SK-MEL-5 (cell line): ENCODE measurements around the gene EYS. TPM values are rescaled to one million over a fixed set of nuclear protein-coding genes. Genes with fewer than 3 reads are reported as not detected.
A peak's percentile ranks its signal among the peaks of the same experiment; 100 is the strongest.
"Not testable (repeated sequence)": the region's sequence is repeated elsewhere in the genome, so short reads cannot be mapped to it uniquely, and the experiment has no call there.

Experiments
- DNase-seq: peaks from one replicate; pipeline ENCODE4 v3.0.0-alpha.2; 2016; ENCODE audit warnings: low read depth, low spot score
- in situ Hi-C: cut with HindIII; loops from 2 replicates; pipeline ENCODE4 v1.10.0; 2016; ENCODE audit warnings: low sequenced_read_pairs, high pct_unique_total_duplicates, low pct_unique_long_range_greater_than_20kb
- total RNA-seq: library from RNA; depleted of rRNA; stranded (reverse); fragments of >200 nt; shearing (Covaris generic); gene quantifications from 2 replicates; pipeline ENCODE4 v1.2.3, GENCODE V29; 2014

Gene EYS
- total RNA-seq, 1 experiment from 2014 or later, result 0.03 TPM

- in situ Hi-C loops, result no loop called here
- DNase-seq, result peak; percentile 58
Measured at GRCh38 chr6:63923139-63923739, 1783.8 kb downstream of the EYS start.

DNA sequence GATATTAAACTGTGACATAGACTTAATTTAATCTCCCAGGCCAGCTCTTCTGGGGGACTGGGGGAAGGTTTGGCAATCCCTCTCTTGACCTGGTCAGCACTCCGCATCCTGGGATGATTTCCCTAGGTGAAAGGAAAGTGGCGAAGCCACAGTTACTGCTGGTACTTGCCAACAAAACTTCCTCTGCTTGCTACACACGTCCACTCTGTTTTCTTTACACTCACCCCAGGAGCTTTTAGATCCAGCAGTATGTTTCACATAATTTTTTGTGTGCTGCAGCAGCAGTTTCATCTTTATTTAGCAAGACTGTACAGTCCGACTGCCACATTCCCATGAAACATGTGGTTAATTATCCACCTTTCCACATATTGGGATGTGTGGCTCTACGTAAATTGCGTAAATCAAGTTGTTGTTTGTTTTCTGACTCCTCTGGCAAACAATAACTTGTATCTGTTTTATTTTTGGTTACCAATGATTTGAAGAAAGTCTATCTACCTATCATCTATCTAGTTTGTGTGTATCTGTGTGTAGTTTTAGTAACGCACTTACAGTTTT is 1787.4 kb downstream of the EYS start:
- in situ Hi-C loops, result no loop called here
- DNase-seq, result no peak

GRCh38 chr6:63912887-63913286 is 1794.1 kb downstream of the EYS start:
- in situ Hi-C loops, result no loop called here
- DNase-seq, result no peak

DNA sequence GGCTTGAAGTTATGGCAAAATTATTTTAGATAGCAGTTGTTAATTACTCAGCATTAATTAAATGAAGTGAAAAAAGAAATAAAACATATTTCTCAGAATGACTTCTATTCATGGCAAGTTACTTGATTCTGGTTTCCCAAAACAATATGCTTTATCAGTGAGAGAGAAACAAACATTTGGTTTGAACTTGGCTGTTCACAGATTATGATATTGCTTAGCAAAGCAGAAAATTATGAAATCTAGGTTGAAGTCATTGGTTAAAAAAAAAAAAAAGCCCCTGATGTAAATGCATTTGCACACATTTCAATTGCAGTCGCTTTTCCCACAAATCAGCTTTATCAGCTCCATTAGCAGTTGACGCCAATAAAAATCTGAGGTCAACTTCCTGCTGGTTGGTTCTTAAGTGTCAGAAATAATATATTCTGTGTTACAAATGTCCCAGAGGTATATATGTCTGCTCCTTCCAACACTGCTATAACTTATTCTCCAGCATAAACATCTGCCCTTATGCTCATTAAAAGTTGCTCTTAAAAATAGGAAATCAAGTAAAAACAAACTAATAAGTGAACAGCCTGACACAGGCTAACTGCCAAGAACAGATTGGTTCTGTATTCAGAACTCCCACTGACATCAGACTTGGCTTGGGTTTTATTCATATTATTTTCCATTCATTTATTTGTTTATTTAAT is 1796.0 kb downstream of the EYS start:
- in situ Hi-C loops, result no loop called here

GRCh38 chr6:63904650-63905248 is 1802.3 kb downstream of the EYS start:
- no peak for DNase-seq
- in situ Hi-C loops, result no loop called here

More for the DNA sequence above, 1796.0 kb downstream of the EYS start:
- no peak for DNase-seq

- in situ Hi-C loops, result no loop called here
- DNase-seq, result no peak
Measured at GRCh38 chr6:63899550-63899949, 1807.5 kb downstream of the EYS start.

DNA sequence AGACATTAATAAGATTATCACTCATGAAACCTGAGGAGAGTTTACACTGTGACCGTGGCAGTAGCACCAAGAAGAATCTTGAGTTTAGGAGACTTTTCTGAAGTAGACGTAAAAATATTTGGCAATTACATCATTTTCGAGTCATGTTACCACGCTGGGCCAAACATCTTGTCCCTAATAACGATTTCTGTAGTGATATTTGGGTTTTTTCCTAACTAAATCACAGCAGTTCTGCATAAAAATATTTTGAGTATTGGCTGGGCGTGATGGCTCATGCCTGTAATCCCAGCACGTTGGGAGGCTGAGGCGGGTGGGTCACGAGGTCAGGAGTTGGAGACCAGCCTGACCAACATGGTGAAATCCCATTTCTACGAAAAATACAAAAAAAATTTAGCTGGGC is 1809.1 kb downstream of the EYS start:
- DNase-seq, result no peak
- in situ Hi-C loops, result no loop called here

GRCh38 chr6:63897459-63897858 is 1809.6 kb downstream of the EYS start:
- no peak for DNase-seq
- in situ Hi-C loops, result no loop called here

DNA sequence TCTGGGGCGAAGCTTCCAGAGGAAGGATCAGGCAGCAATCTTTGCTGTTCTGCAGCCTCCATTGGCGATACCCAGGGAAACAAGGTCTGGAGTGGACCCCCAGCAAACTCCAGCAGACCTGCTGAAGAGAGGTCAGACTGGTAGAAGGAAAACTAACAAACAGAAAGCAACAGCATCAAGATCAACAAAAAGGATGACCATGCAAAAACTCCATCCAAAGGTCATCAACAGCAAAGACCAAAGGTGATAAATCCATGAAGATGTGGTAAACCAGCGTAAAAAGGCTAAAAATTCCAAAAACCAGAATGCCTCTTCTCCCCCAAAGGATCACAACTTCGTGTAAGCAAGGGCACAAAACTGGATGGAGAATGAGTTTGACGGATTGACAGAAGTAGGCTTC is 1818.6 kb downstream of the EYS start:
- DNase-seq, result no peak
- in situ Hi-C loops, result no loop called here

DNA sequence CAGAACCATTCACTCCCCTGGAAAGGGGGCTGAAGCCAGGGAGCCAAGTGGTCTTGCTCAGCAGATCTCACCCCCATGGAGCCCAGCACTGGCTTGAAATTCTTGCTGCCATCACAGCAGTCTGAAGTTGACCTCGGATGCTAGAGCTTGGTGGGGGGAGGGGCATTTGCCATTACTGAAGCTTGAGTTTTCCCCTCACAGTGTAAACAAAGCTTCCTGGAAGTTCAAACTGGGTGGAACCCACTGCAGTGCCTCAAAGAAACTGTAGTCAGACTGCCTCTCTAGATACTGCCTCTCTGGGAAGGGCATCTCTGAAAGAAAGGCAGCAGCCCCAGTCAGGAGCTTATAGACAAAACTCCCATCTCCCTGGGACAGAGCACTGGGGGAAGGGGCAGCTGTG is 1819.2 kb downstream of the EYS start:
- in situ Hi-C loops, DNase-seq: not testable (repeated sequence)

- DNase-seq, result no peak
- in situ Hi-C loops, result no loop called here
Measured at GRCh38 chr6:63887002-63887751, 1819.8 kb downstream of the EYS start.

- no peak for DNase-seq
- in situ Hi-C loops, result no loop called here
Measured at GRCh38 chr6:63886341-63886740, 1820.7 kb downstream of the EYS start.

GRCh38 chr6:63883597-63883996 is 1823.4 kb downstream of the EYS start:
- no peak for DNase-seq
- in situ Hi-C loops, result no loop called here

- in situ Hi-C loops, result no loop called here
- peak; percentile 44 for DNase-seq
Measured at GRCh38 chr6:63882208-63882607, 1824.8 kb downstream of the EYS start.

- in situ Hi-C loops, result no loop called here
- no peak for DNase-seq
Measured at GRCh38 chr6:63881791-63882190, 1825.2 kb downstream of the EYS start.

GRCh38 chr6:63872233-63872632 is 1834.8 kb downstream of the EYS start:
- in situ Hi-C loops, result no loop called here
- DNase-seq, result no peak

DNA sequence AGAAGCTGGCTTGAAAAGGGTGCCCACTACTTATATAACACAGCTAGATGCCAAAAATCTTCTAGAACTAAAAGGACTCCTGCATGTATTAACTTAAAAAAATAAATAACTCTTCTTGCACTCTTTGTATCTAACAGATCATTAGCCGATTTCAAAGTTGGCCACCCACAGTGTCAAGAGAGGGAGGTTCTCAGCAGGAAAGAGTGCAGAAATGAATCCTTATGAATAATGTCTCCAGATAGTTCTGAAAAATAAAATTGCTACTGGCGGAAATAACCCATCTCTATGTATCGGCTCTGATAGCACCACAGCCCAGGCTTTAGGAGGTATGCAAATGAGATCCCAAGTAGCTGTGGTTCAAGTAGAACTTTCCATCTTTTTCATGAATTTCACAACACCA is 1838.7 kb downstream of the EYS start:
- no peak for DNase-seq
- in situ Hi-C loops, result no loop called here

DNA sequence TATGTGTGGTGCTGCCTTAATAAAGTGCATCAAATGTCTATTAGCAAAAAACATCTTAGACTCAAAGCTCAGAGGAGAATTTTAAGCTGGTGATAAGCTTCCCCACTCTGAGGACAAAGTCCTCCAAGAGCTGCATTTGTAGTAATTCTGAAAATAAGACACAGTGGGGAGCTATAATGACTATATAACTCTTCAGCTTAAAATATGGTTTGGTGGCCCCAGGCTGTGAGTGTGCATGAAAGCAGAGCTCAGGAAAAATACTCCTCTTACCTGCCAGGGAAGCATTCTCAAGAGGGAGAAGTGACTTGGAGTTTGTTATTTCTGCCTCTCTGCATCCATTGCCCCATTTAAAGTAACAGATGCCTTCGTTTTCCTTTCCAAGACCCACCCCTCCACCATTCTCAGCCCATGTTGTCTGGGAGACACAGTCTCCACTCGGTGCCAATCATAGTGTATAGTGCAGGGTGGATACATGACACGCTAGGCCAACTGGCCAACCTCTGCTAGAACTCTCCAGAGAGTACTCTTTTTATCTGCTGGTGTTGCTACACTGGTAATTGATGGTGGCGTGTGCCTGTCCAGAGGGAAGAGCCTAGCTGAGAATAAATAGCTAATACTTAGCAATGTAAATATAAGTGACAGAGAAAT is 1842.2 kb downstream of the EYS start:
- DNase-seq, result no peak
- in situ Hi-C loops, result no loop called here
